GM21367 (cell line): ENCODE measurements around the gene CFAP119.
"Not testable (repeated sequence)": the region's sequence is repeated elsewhere in the genome, so short reads cannot be mapped to it uniquely, and the experiment has no call there.

Source experiments
- ATAC-seq: cut with Tn5 transposase; IDR thresholded peaks from one replicate; pipeline ENCODE4 v1.9.1; 2021; ENCODE audit not compliant: unreplicated experiment

The CFAP119 gene

GRCh38 chr16:30761928-30762902, at the start of gene CFAP119, which contains the start of gene RNF40:
TSS of gene CFAP119 (minus strand) at chr16:30762062. CDS start at chr16:30761748, 314 bp downstream.
TSS of gene RNF40 (plus strand) at chr16:30762322. CDS start at chr16:30762546, 224 bp downstream.
- peak; percentile 75 for ATAC-seq

DNA sequence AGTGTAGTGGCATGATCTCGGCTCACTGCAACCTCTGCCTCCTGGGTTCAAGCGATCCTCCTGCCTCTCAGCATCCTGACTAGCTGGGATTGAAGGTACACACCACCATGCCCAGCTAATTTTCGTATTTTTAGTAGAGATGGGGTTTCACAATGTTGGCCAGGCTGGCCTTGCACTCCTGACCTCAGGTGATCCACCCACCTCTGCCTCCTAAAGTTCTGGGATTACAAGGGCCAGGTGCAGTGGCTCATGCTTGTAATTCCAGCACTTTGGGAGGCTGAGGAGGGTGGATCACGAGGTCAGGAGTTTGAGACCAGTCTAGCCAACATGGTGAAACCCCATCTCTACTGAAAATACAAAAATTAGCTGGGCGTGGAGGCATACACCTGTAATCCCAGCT, 47.8 kb upstream of the CFAP119 start:
- ATAC-seq, result not testable (repeated sequence)

DNA sequence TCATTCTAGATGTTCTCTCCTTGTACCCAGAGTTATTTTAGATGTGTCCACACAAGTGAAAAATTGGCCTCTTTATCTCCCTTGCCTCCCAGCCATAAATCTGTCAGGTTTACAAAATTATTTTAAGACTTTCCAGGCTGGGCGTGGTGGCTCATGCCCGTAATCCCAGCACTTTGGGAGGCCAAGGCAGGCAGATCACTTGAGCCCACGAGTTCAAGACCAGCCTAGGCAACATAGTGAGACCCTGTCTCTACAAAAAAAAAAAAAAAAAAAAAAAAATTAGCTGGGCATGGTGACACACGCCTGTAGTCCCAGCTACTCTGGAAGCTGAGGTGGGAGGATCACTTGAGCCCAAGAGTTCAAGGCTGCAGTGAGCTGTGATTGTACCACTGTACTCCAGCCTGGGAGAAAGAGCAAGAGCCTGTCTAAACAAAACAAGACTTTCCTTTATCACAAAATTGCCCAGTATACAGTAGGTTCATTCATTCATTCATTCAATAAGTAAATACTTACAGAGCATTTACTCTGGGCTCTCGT, 47.1 kb upstream of the CFAP119 start:
- ATAC-seq, result not testable (repeated sequence)

DNA sequence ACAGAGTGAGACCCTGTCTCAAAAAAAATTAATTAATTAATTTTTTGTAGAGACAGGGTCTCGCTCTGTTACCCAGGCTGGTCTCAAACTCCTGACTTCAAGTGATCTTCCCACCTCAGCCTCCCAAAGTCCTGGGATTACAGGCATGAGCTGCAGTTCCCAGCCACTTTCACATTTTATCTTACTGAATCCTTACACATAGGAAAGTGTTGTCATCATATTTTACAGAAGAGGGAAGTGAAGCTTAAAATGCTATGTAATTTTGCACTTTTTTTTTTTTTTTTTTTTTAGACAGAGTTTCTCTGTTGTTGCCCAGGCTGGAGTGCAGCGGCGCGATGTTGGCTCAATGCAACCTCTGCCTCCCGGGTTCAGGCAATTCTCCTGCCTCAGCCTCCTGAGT, 46.3 kb upstream of the CFAP119 start:
- ATAC-seq, result no peak

- no peak for ATAC-seq
Observed at GRCh38 chr16:30805370-30806169, 43.7 kb upstream of the CFAP119 start.

GRCh38 chr16:30805056-30805369, 43.2 kb upstream of the CFAP119 start:
- ATAC-seq, result no peak

- no peak for ATAC-seq
Observed at GRCh38 chr16:30802936-30803335, 41.1 kb upstream of the CFAP119 start.

- ATAC-seq, result no peak
Observed at GRCh38 chr16:30797670-30798309, 35.9 kb upstream of the CFAP119 start.

DNA sequence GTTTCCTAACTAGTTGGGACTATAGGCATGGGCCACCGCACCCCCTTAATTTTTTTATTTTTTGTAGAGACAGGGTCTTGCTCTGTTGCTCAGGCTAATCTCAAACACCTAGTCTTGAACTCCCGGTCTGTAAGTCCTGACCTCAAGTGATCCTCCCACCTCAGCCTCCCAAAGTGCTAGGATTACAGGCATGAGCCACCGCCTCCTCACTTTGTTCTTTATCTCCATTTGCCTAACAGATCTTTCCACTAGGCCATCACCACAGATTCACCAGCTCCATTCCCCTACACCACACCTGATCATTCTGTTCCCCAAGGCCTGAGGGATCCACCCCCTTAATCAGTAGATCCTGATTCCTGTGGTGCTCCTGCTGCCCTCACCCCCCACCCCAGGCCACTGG, 32.8 kb upstream of the CFAP119 start:
- ATAC-seq, result no peak

DNA sequence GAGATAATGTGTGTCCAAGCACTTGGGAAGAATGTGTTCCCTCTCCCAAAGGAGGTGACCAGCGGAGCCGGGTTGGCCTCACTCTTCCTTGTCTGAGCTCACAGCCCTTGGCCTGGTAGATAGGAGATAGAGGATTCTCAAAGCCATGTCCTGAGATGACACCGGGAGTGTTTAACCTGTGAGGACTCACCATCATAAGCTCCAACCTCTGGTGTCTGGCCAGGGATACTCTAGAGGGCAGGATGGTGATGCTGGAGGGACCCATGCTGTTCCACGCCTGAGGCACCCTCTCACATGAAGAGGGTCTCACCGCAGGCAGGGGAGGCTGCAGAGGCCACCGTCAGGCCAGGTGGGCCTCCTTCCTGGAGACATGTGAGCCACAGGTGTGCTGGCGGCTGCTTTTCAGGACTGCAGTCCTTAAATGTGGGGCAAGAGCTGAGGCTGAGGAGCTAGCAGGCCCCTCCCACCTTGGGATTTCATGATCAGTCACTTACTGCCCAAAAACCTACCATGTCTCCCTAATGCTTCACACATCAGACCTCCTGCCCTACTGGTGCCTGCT, 31.7 kb upstream of the CFAP119 start:
- no peak for ATAC-seq

- ATAC-seq, result no peak
Observed at GRCh38 chr16:30787613-30788378, 25.9 kb upstream of the CFAP119 start.

DNA sequence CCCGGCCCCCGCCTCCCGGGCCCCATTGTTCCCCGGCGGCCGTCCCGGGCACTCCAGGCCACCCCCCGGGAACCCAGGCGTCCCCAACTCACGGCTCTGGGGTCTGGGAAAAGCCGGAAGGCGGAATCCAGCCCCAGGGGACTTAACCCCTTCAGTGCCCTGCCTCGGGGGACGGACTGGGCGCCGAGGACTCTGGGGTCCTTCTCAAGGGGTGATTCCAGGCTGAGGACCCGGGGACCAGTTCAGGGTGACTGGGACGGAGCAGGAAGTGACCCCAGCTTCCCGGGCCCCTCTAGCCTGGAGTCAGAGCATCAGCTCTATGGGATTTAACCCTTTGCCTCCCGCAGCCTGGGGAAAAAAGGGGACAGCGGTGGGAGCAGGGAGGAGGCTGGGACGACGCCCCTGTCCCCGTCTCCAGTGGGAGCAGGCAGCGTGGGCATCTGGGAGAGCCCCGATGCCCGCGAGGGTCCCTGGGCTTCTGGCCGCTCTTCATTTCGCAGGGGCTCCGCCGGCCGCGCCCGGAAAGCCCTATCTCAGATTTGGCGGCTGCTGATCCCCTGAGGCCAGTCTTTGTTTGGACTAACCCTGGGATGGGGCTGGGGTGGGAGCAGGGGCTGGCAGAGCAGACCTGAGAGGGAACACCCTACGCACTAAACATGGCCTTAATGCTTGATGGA, 25.2 kb upstream of the CFAP119 start, which contains the start of gene ZNF629:
Gene ZNF629, minus strand, starts transcription at position 270 of the 677 bp plus-strand sequence. CDS start 2,723 bp downstream, outside the sequence.
- no peak for ATAC-seq

- no peak for ATAC-seq
Observed at GRCh38 chr16:30786115-30786935, 24.5 kb upstream of the CFAP119 start.

GRCh38 chr16:30785126-30786106, 23.6 kb upstream of the CFAP119 start:
- no peak for ATAC-seq

GRCh38 chr16:30784215-30784614, 22.4 kb upstream of the CFAP119 start:
- ATAC-seq, result no peak

GRCh38 chr16:30783280-30784109, 21.6 kb upstream of the CFAP119 start:
- no peak for ATAC-seq
